HG02973 (cell line): ENCODE results near the gene VAMP3.

Experiments
- ATAC-seq: cut with Tn5 transposase; IDR thresholded peaks from one replicate; pipeline ENCODE4 v1.9.1; 2021; ENCODE audit warnings: moderate library complexity; ENCODE audit not compliant: unreplicated experiment

Gene VAMP3, protein sequence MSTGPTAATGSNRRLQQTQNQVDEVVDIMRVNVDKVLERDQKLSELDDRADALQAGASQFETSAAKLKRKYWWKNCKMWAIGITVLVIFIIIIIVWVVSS

DNA sequence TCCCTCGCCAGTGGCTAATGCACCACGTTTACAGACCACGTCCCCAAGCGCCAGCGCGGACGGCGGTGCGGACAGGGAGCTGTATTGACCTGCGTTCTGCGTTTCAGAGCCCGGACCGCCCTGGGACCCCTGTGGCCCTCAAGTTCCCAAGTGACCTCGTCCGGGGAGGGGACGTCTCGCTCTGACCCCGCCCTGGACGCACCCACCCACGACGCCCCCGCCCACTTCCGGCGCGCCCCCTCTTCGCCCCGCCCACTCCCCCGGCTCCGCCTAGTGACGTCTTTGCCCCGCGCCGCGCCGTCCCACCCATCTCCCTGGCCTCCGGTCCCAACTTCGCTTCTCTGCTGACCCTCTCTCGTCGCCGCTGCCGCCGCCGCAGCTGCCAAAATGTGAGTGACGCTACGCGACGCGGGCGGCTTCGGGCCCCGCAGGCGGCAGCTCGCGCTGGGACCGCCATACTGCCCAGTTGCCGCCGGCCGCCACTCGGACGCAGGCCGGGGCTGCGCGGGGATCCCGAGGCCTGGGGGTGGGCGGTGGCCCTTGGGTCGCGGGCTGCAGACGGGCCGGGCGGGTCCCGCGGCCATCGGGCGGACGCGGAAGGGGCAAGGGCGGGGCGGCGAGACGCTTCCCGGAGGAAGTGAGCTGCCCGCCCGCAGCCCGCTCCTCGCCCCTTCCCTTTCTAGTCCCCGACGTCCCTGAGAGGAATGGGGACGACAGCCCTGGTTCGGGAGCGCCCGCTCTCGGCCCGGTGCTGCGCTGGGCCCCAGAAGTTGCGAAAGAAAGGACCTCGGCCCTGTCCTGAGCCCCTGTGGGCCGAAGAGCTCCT lies at the start of gene VAMP3:
VAMP3 (plus strand) TSS at position 300 of the 826 bp plus-strand sequence; CDS start at position 388, 88 bp downstream.
- ATAC-seq: peak; percentile 78

DNA sequence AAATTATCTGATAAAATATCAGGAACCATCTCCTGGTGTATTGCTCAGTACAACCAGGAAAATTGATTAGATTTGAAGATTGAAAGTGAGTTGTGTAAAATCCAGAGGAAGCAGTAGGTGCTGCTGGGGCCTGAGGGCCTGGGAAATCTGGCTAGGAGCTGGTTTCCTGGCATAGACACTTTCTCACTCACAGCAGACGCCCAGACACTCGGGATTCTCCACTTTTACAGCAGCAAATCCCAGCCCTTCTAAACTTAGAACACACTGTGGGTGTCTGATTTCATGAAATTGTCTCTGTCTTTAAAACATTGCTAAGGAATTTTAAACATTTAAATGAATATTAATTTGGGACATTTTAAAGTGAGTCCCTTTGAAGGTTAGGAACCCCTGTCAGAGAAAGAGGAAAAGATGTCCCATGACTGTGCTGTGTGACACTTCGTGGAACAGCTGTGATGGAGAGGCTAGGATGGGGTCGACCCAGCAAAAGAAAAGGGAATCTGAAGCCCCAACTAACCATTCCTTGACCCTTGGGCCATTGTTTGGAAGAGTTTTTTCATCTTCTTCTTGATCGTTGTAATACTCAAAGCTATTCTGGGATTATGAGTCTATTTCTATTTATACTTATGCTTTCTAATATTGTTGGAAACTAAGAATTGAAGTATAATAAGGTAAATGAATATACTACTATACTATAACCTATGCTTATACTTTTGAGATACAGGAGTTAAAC lies 49.0 kb upstream of the VAMP3 start:
- ATAC-seq: no peak

DNA sequence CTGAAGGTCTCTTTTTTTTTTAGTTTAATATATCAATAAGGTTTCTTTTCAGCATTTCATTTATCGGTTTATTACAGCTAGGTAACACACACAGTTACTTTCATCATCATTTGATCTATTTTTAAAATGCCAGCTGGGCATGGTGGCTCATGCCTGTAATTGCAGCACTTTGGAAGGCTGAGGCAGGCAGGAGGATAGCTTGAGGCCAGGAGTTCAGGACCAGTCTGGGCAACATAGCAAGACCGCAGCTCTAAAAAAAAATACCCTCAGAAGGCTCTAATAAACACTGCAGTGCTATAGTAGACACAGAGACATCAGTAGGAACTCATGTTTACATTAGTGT lies 48.5 kb upstream of the VAMP3 start:
- ATAC-seq: no peak

DNA sequence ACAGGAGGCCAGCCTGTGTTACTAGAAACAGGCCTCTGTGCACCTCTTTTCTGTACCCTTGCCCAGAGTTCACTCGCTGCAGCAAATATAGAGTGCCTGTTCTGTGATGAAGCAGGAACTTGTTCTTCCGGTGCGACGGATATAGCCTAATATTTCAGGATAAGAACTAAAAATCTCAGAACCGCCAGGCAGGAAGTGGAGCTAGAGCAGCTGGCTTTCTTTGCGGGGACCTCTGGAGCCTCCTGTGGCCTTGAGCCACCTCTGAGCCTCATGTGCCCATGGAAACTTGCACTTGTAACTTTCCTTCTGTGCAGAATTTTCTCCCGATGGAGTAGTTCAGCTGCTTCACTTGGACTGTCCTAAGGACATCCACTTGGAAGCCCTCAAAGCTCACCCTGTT lies 44.5 kb upstream of the VAMP3 start:
- no peak for ATAC-seq

DNA sequence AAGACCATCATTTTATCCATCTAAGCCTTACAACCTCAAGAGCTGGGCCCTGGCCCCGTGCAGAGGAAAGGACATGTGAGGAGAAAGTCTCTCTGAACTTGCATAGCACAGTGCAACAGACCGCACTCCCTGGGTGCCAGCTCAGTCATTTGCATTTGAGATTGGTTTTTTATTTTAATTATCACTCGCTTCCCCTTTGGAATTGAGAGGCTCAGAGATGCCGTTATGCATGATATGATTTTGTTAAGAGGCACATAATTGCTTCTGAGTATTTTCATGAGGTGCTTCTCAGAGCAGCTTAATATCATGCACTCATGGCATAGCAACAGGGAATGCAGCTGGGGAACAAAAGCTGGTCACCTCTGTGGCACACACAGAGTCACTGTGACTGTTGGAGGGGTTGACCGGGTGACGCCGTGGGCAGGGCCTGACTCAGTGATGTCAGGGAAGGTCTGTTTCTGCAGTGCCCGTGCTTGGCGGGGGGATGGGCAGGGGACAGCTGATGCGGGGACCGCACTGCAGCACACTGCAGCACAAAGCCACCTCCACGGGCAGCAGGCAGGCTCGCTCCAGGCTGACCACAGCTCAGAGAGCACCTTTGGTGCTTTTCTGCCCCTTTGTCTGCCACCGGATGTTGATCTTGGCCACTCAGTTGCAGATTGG lies 43.2 kb upstream of the VAMP3 start:
- no peak for ATAC-seq

DNA sequence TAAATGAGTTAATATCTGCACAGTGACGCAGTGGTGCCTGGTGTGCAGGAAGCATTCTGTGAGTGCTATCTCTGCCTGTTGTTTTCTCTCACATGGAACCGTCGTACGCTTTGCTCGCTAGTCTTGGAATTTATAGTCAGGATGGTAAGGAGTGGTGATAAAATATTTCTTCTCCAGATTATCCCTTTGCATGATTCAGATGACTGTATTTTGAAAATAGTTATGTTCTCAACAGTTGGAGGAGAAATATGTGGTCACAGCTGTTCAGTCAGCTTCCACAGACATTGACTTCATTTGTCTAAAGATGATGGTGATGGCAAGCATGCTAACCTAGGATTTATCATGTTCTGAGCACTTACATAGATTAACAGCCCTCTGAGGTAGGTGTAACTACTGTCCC lies 41.3 kb upstream of the VAMP3 start:
- ATAC-seq: no peak

DNA sequence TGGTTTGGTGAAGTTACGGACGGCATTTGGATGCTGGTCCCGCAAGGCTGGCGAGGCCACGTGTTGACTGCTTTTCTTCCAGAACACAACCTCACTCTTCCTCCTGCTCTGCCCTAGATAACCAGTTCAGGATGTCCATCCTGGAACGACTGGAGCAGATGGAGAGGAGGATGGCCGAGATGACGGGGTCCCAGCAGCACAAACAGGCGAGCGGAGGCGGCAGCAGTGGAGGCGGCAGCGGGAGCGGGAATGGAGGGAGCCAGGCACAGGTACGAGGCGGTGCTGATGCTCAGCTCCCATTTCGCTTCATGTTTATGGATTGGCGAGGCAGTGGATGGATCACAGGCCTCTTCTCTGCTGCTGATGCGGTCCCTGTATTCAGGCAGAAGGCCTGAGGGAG lies 38.8 kb upstream of the VAMP3 start:
- ATAC-seq: no peak

DNA sequence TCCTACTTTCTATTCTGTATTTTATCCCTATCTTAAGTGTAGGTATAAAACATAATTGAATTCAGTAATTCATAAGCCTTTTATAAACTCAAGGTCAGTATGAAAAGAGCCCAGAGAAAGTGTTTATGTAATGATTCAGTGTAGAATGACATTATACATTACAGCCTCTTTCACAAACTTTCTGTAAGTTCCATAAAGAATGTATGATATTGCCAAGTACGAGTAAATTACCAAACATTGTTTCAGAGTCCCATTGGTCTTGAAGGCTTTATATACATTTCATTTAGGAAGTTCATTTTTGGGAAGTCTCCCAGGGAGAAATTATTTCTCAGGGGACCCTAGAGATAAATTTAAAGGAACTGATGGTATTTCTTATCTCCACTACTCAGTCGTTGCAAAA lies 37.8 kb upstream of the VAMP3 start:
- ATAC-seq: no peak

DNA sequence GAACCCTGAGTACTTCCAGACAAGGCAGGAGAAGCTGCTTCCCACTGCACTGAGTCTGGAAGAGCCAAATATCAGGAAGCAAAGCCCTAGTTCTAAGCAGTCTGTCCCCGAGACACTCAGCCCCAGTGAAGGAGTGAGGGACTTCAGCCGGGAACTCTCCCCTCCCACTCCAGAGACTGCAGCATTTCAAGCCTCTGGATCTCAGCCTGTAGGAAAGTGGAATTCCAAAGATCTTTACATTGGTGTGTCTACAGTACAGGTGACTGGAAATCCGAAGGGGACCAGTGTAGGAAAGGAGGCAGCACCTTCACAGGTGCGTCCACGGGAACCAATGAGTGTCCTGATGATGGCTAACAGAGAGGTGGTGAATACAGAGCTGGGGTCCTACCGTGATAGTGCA lies 33.1 kb upstream of the VAMP3 start:
- ATAC-seq: no peak

DNA sequence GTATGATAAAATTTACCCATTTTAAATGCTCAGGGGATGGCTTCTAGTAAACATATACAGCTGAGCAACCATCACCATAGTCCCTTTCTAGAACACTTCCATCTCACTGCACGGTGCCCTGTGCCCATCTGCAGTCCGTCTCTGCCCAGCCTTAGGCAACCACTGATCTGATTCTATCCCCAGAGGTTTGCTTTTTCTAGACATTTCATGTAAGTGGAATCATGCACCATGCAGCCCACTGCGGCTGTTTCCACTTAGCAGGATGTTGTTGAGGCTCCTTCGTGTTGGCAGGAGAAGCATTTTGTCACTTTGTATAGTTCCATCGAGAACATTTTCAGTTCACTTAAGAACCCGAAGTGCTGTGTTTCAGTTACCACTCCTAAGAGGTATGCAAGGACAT lies 27.8 kb upstream of the VAMP3 start:
- no peak for ATAC-seq

DNA sequence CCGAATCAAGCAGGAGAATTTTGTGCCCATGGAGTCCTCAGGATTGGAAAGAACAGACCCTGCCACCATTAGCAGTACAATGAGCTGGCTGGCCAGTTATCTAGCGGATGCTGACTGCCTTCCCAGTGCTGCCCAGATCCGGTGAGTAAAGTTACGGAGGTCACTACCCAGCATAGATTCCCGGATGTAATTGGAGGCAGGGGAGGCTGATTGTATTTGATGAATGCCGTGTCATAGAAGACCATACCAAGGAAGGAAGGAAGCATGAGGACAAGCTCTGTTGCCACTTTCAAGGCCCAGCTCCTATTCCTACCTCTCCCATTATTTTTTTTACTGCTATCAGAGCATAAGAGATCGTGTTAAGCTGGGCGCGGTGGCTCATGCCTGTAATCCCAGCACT lies 26.2 kb upstream of the VAMP3 start:
- ATAC-seq: no peak

DNA sequence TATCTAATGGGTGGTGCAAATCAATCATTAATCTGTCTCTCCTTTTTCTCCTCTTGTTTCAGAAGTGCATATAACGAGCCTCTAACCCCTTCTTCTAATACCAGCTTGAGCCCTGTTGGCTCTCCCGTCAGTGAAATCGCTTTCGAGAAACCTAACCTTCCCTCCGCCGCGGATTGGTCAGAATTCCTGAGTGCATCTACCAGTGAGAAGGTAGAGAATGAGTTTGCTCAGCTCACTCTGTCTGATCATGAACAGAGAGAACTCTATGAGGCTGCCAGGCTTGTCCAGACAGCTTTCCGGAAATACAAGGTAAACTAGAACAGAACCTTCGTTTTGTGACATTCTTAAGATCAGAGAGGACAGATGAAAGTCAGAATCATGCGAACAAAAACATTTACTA lies 25.3 kb upstream of the VAMP3 start:
- ATAC-seq: no peak

DNA sequence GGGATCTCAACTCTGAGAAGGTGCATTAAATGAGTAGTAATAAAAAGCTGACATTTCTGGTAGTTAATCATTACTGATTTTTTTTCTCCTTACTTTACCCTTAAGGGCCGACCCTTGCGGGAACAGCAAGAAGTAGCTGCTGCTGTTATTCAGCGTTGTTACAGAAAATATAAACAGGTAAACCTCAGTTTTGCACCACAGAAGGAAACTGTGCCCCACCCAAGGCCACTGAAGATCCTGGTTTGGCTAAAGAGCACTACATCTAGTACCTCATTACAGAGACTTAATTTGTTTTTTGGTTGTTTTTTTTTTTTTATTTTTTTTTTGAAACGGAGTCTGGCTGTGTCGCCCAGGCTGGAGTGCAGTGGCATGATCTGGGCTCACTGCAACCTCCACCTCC lies 23.5 kb upstream of the VAMP3 start:
- ATAC-seq: no peak

DNA sequence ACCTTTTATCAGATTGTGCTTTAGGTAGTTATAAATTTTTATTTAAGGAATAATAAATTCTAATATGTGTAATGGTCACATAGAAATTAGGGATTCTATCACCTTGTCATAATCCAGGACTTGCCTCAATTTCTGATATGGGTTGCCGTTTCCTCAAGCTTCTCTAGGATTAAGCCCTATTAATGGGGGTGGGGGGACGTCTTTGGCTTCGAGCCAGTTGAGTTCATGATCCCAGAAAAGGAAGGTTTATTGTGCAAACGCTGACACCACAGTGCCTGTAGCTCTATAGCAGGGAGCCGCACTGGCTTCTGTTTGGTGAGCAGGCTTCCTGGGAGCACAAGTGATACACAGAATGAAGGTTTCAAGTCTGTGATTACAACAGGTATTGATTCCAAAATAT lies 22.0 kb upstream of the VAMP3 start:
- ATAC-seq: no peak

DNA sequence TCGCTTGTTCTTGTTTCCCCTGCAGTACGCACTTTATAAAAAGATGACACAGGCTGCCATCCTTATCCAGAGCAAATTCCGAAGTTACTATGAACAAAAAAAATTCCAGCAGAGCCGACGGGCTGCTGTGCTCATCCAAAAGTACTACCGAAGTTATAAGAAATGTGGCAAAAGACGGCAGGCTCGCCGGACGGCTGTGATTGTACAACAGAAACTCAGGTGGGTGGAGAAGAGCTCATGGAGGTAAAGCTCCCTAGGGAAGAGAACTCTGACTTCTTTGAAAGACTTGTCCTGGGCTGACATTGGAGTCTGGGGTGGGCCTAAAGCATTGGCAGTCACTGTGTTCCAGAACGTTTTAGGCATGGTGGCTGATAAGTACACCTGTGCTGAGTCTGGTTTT lies 19.9 kb upstream of the VAMP3 start:
- ATAC-seq: no peak

DNA sequence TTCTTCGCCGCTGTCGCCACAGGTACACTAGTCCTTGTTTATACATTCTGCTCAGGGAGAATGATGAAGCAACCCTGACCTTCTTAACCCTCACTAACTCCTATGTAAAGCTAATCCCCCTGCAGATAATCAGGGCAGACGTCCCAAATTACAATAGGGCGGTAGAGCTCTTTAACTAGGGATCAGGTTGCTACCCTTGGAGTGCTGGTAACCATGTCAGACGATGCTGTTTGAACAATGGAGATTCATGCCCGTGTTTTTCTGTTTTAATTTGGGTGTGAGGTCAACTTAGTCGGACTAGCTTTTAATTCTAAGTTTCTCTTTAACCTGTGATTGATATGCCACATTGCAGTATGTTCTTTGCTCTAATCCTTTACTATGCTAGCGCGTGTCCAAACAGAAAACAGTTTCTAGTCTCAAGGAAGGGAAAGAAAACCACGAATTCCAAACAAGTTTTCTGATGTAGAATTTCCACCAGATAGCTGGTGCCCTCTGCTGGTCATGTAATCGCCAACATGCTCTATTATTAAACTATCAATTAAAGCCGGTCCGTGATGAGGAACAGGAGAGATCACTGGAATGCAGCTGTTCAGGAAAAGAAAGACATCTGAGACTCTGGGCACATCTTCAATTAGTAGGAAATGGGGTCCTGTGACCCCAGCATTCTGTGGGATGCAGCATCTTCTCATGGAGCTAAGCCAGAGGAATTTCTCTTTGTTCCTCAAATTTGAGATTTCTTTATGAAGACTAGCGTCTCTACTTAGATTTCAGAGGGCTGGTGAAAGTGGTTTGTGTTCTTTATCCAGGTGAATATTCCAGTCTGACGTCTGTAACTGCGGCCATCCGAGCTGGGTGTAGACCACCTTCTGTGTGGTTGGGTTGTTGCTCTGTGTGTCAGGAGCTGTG lies 18.3 kb upstream of the VAMP3 start:
- ATAC-seq: no peak

DNA sequence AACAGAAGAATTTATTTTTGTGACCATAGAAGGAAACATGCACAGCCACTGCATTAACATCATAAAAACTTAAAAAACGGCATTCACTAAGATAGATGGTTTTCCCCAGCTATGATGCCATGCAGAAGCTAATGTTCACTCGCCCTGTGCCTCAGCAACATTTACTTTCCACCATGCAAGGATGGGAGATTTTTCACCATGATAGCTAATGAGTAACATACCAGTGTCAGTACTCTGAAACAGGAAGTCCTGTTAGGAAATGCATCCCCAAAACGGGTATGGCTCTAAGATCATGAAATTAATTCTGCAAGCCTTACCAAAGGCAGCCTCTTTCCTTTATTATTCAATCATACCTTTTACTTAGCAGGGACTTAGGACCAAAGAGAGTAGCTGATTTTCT lies 17.5 kb upstream of the VAMP3 start:
- no peak for ATAC-seq

DNA sequence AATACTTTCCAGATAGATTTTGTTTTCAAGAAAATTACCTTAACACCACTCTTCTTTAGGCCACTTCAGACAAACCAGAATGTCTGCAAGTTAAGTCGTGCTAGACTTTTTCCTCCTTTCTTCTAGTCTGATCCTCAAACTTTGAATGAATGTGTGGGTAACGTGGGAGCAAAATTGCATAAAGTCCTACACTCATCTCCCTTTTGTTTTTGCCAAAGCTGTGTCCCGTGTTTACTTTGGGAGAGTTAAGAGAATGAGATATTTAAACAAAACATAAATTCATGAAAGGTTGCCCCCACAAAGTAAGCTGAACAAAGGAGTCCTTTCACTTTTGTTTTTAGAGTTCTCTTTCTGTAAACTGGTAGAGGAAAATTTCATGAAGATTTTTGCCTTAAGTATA lies 16.9 kb upstream of the VAMP3 start:
- ATAC-seq: no peak

DNA sequence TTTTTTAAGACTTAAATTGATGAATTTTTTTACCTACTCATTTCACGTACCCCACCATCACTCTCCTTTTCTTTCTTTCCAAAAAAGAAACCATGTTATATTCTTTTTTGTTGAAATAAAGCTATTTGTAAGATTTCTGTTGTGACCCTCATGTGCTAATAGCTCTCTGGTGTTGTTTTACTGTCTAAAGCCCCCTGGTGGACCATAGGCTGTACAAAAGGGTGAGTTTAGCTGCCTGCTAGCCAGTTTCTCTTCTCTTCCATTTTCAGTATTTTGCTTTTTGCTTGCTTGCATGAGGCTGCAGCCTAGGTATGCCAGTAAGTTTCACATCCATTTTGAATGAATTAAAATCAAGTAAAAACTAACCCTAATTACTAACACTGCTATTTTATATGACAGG lies 15.6 kb upstream of the VAMP3 start:
- ATAC-seq: no peak

DNA sequence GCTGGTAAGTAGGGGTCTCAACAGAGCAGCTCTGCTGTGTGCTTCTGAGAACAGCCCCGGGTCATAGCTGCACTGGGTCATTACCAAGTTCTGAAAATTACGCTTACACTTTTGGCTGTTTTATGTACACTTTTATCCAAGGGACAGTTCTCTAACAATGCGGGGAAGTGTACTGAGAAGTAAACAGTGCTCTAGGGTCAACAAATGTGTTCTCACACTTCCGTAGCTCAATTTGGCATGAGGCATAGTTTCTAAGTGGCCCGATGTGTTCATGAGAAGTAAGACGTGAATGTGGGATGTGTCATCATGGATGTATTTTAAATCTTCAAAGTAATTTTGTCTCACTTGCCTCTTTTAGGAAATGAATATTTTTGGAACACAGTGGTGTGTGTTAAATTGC lies 10.9 kb upstream of the VAMP3 start:
- ATAC-seq: no peak

DNA sequence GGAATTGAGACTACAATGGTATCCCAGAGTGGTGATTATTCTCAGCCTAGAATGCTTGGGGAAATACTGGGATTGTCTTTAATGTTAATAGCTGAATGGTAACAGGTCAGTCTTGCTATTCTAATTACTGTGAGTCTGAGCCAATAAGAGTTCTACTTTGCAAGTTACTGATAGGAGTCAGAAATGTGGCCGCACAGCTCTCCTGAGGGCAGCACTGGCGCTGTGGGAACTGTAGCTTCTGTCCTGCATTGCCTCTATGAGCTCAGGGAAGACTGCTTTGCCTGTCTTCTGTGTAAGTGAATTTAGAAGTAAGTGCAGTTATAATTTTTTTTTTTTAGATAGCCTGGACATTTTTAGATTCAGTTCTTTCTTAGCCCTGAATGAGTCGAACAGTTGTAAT lies 10.0 kb upstream of the VAMP3 start:
- ATAC-seq: no peak
